ENCODE measurements around the gene MARCHF6. TPM values are rescaled to one million over a fixed set of nuclear protein-coding genes. Genes with fewer than 3 reads are reported as not detected.

Gene MARCHF6
- total and polyA plus RNA-seq, 9 of the 15 experiments (the other 6 are each of a cell fraction or from before 2014, with no cell fraction given), result 74.1 to 456 (median 116) TPM

DNA sequence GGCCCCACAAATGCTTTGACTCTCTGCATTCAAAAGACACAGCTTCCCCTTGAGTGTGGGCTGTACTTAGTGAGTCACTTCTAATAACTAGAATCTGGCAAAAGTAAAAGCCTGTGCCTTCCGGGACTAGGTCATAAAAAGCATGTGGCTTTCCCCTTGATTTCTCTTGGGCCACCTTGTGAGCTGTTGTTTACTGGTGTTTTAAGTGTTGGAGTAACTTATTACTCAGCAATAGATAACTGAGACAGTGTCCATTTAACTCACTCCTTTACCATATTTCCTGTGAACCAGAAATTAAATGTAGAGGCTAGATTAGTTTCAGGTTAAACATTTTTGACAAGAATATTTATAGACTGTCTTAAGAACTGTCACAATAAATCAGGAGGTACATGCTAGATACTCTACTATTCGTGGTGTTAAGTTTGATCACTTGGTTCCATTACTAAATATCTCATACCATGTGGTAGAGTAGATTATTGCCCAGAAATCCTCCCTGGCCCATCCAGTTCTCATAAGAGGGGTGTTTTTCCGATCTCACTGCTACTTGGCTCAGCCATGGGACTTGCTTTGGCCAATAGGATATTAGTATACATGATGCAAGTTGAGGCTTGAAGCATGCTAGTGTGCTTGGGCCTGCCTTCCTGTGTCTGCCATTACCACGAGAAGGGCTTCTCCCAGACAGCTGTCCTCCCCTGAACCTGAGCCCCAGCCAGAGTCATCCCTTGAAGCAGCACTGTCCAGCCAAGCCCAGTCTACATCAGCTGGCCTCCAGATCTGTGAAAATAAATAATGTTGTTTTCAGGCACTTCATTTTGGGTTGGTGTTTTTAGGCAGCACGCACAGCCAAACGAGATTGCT lies 35.4 kb upstream of the MARCHF6 start (continued):
- TF ChIP-seq, protein P1, sequence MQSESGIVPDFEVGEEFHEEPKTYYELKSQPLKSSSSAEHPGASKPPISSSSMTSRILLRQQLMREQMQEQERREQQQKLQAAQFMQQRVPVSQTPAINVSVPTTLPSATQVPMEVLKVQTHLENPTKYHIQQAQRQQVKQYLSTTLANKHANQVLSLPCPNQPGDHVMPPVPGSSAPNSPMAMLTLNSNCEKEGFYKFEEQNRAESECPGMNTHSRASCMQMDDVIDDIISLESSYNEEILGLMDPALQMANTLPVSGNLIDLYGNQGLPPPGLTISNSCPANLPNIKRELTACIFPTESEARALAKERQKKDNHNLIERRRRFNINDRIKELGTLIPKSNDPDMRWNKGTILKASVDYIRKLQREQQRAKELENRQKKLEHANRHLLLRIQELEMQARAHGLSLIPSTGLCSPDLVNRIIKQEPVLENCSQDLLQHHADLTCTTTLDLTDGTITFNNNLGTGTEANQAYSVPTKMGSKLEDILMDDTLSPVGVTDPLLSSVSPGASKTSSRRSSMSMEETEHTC (IDR thresholded peaks at IDR 0.05), result no peak
- no peak for TF ChIP-seq MYBL2 (IDR thresholded peaks at IDR 0.05; ENCODE audit: low read depth)
- TF ChIP-seq MYBL2 (CRISPR knock-in tag; IDR thresholded peaks at IDR 0.05; ENCODE audit: borderline replicate concordance), result no peak
- TF ChIP-seq TEAD2 (tag; IDR thresholded peaks at IDR 0.05), result no peak
- no peak for TF ChIP-seq GATA2 (CRISPR knock-in tag; IDR thresholded peaks at IDR 0.05)
- no peak for TF ChIP-seq HIVEP1 (CRISPR knock-in tag; IDR thresholded peaks at IDR 0.05)
- TF ChIP-seq, protein P2, sequence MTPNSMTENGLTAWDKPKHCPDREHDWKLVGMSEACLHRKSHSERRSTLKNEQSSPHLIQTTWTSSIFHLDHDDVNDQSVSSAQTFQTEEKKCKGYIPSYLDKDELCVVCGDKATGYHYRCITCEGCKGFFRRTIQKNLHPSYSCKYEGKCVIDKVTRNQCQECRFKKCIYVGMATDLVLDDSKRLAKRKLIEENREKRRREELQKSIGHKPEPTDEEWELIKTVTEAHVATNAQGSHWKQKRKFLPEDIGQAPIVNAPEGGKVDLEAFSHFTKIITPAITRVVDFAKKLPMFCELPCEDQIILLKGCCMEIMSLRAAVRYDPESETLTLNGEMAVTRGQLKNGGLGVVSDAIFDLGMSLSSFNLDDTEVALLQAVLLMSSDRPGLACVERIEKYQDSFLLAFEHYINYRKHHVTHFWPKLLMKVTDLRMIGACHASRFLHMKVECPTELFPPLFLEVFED (CRISPR knock-in tag; conservative IDR thresholded peaks at IDR 0.05), result no peak
- TF ChIP-seq, protein P3, sequence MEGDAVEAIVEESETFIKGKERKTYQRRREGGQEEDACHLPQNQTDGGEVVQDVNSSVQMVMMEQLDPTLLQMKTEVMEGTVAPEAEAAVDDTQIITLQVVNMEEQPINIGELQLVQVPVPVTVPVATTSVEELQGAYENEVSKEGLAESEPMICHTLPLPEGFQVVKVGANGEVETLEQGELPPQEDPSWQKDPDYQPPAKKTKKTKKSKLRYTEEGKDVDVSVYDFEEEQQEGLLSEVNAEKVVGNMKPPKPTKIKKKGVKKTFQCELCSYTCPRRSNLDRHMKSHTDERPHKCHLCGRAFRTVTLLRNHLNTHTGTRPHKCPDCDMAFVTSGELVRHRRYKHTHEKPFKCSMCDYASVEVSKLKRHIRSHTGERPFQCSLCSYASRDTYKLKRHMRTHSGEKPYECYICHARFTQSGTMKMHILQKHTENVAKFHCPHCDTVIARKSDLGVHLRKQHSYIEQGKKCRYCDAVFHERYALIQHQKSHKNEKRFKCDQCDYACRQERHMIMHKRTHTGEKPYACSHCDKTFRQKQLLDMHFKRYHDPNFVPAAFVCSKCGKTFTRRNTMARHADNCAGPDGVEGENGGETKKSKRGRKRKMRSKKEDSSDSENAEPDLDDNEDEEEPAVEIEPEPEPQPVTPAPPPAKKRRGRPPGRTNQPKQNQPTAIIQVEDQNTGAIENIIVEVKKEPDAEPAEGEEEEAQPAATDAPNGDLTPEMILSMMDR (IDR thresholded peaks at IDR 0.05 in 2 of 3, conservative IDR thresholded peaks at IDR 0.05 in 1 of 3; ENCODE audit: insufficient read depth in 2 of 3, low read depth in 1 of 3, low read length in 3 of 3), result no peak
- TF ChIP-seq ESRRB (CRISPR knock-in tag; IDR thresholded peaks at IDR 0.05; ENCODE audit: borderline replicate concordance), result no peak
- TF ChIP-seq MED1 (CRISPR knock-in tag; IDR thresholded peaks at IDR 0.05; ENCODE audit: borderline replicate concordance), result no peak
- TF ChIP-seq ZFP36 (IDR thresholded peaks at IDR 0.05; ENCODE audit: low read depth, low read length, partially characterized antibody), result no peak
- no peak for TF ChIP-seq KHSRP (IDR thresholded peaks at IDR 0.05)
- TF ChIP-seq, protein P4, sequence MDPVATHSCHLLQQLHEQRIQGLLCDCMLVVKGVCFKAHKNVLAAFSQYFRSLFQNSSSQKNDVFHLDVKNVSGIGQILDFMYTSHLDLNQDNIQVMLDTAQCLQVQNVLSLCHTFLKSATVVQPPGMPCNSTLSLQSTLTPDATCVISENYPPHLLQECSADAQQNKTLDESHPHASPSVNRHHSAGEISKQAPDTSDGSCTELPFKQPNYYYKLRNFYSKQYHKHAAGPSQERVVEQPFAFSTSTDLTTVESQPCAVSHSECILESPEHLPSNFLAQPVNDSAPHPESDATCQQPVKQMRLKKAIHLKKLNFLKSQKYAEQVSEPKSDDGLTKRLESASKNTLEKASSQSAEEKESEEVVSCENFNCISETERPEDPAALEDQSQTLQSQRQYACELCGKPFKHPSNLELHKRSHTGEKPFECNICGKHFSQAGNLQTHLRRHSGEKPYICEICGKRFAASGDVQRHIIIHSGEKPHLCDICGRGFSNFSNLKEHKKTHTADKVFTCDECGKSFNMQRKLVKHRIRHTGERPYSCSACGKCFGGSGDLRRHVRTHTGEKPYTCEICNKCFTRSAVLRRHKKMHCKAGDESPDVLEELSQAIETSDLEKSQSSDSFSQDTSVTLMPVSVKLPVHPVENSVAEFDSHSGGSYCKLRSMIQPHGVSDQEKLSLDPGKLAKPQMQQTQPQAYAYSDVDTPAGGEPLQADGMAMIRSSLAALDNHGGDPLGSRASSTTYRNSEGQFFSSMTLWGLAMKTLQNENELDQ (CRISPR knock-in tag; IDR thresholded peaks at IDR 0.05; ENCODE audit: borderline replicate concordance), result no peak
- TF ChIP-seq MYC (IDR thresholded peaks at IDR 0.05; ENCODE audit: low read depth, low read length), result peak; percentile 33; the same call in 1 of the 2 replicates
- no peak for TF ChIP-seq MYC (CRISPR knock-in tag; IDR thresholded peaks at IDR 0.05; ENCODE audit: borderline replicate concordance, low read depth)
- TF ChIP-seq, protein P5, sequence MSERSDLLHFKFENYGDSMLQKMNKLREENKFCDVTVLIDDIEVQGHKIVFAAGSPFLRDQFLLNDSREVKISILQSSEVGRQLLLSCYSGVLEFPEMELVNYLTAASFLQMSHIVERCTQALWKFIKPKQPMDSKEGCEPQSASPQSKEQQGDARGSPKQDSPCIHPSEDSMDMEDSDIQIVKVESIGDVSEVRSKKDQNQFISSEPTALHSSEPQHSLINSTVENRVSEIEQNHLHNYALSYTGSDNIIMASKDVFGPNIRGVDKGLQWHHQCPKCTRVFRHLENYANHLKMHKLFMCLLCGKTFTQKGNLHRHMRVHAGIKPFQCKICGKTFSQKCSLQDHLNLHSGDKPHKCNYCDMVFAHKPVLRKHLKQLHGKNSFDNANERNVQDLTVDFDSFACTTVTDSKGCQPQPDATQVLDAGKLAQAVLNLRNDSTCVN (CRISPR knock-in tag; IDR thresholded peaks at IDR 0.05), result no peak
- TF ChIP-seq, protein P6, sequence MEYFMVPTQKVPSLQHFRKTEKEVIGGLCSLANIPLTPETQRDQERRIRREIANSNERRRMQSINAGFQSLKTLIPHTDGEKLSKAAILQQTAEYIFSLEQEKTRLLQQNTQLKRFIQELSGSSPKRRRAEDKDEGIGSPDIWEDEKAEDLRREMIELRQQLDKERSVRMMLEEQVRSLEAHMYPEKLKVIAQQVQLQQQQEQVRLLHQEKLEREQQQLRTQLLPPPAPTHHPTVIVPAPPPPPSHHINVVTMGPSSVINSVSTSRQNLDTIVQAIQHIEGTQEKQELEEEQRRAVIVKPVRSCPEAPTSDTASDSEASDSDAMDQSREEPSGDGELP (CRISPR knock-in tag; IDR thresholded peaks at IDR 0.05; ENCODE audit: borderline replicate concordance), result no peak; the same call in 1 of the 2 replicates
